Activated CD4-positive, alpha-beta T cell treated with anti-CD3 and anti-CD28 coated beads, Interleukin-2, amount 10 ng/mL, durations not matched to agents 7 days and 5 days (primary cell): ENCODE data around the gene OTX1. TPM values are rescaled to one million over a fixed set of nuclear protein-coding genes. Genes with fewer than 3 reads are reported as not detected.
A peak's percentile ranks its signal among the peaks of the same experiment; 100 is the strongest.
"Not testable (repeated sequence)": the region's sequence is repeated elsewhere in the genome, so short reads cannot be mapped to it uniquely, and the experiment has no call there.

Experiments
- CTCF ChIA-PET: fragments of 350-600 bp; sonication (Branson Sonifier 250); formaldehyde crosslinking; loops from one replicate; lab custom pipeline; 2021; ENCODE audit warnings: antibody characterized with exemption; lab: Charles Lee
- POLR2A ChIA-PET: fragments of 350-600 bp; sonication (Branson Sonifier 250); formaldehyde crosslinking; loops from one replicate; lab custom pipeline; 2021; ENCODE audit warnings: antibody characterized with exemption; lab: Charles Lee
- DNase-seq: peaks from one replicate; pipeline ENCODE4 v3.0.0-alpha.2; 2020
- H3K27ac Mint-ChIP-seq: one replicate; pipeline ENCODE4 v1.8.0; 2021; ENCODE audit warnings: mild to moderate bottlenecking, moderate library complexity, mixed read lengths
- H3K27me3 Mint-ChIP-seq: one replicate; pipeline ENCODE4 v1.8.0; 2021; ENCODE audit warnings: mixed read lengths
- H3K36me3 Mint-ChIP-seq: one replicate; pipeline ENCODE4 v1.8.0; 2021; ENCODE audit warnings: low read depth, mixed read lengths
- H3K4me1 Mint-ChIP-seq: one replicate; pipeline ENCODE4 v1.8.0; 2021; ENCODE audit warnings: mixed read lengths
- H3K4me3 Mint-ChIP-seq: one replicate; pipeline ENCODE4 v1.8.0; 2021; ENCODE audit warnings: mild to moderate bottlenecking, moderate library complexity, mixed read lengths
- H3K9me3 Mint-ChIP-seq: one replicate; pipeline ENCODE4 v1.8.0; 2021; ENCODE audit warnings: mixed read lengths
- total RNA-seq, 2 experiments: library from RNA; stranded (reverse); gene quantifications; one replicate each; pipeline ENCODE4 v1.2.3, GENCODE V29; 2021

The OTX1 gene
- total RNA-seq, result not detected

- Mint-ChIP-seq H3K27ac (peak within 1 kb of the TSS; percentile 65), H3K4me1 (peaks cover 52% of the 10 kb centered on the region), H3K9me3 (no peaks in the 10 kb centered on the region), H3K36me3 (peaks cover under 1% of the 10 kb centered on the region), H3K4me3 (peak within 1 kb of the TSS; percentile 77), H3K27me3 (peaks cover 87% of the 10 kb centered on the region)
- ChIA-PET POLR2A (no interaction called here), CTCF (no interaction called here)
- DNase-seq, result peak; percentile 60
Observed at GRCh38 chr2:63050334-63051041, at the start of gene OTX1. TSS of gene OTX1 (plus strand) at chr2:63050830. CDS start at chr2:63052991, 2,161 bp downstream.

- H3K36me3 Mint-ChIP-seq, result peaks cover 5% of the 10 kb centered on the region
- H3K9me3 Mint-ChIP-seq, result no peaks in the 10 kb centered on the region
- no peak overlapping the region for H3K4me3 Mint-ChIP-seq
- CTCF ChIA-PET, result no interaction called here
- H3K27me3 Mint-ChIP-seq, result no peaks in the 10 kb centered on the region
- POLR2A ChIA-PET, result no interaction called here
- no peak for DNase-seq
- H3K27ac Mint-ChIP-seq, result no peak overlapping the region
- H3K4me1 Mint-ChIP-seq, result no peaks in the 10 kb centered on the region
Observed at GRCh38 chr2:63001576-63001975, 49.1 kb upstream of the OTX1 start.

GRCh38 chr2:63003351-63003750 is 47.3 kb upstream of the OTX1 start:
- Mint-ChIP-seq H3K36me3 (no peaks in the 10 kb centered on the region), H3K27ac (no peak overlapping the region), H3K9me3 (no peaks in the 10 kb centered on the region), H3K27me3 (no peaks in the 10 kb centered on the region), H3K4me1 (no peaks in the 10 kb centered on the region), H3K4me3 (no peak overlapping the region)
- DNase-seq, result no peak
- ChIA-PET POLR2A (no interaction called here), CTCF (no interaction called here)

GRCh38 chr2:63007813-63008458 is 42.7 kb upstream of the OTX1 start:
- Mint-ChIP-seq H3K4me3 (no peak overlapping the region), H3K27ac (no peak overlapping the region), H3K9me3 (no peaks in the 10 kb centered on the region), H3K36me3 (no peaks in the 10 kb centered on the region), H3K27me3 (no peaks in the 10 kb centered on the region), H3K4me1 (no peaks in the 10 kb centered on the region)
- DNase-seq, result no peak
- POLR2A ChIA-PET, result no interaction called here
- CTCF ChIA-PET, result no interaction called here

GRCh38 chr2:63008838-63009237 is 41.8 kb upstream of the OTX1 start:
- CTCF ChIA-PET, result no interaction called here
- Mint-ChIP-seq H3K4me1 (no peaks in the 10 kb centered on the region), H3K9me3 (no peaks in the 10 kb centered on the region), H3K27me3 (no peaks in the 10 kb centered on the region), H3K4me3 (no peak overlapping the region), H3K36me3 (no peaks in the 10 kb centered on the region), H3K27ac (no peak overlapping the region)
- no peak for DNase-seq
- POLR2A ChIA-PET, result no interaction called here

- H3K36me3 Mint-ChIP-seq, result no peaks in the 10 kb centered on the region
- no peaks in the 10 kb centered on the region for H3K4me1 Mint-ChIP-seq
- H3K9me3 Mint-ChIP-seq, result no peaks in the 10 kb centered on the region
- ChIA-PET CTCF (interaction anchor here (0.5 kb wide), 1 partner anchor 11 kb away, joined by 3 read pairs; no protein-coding TSS in a partner anchor), POLR2A (no interaction called here)
- no peak overlapping the region for H3K27ac Mint-ChIP-seq
- no peak for DNase-seq
- no peak overlapping the region for H3K4me3 Mint-ChIP-seq
- no peaks in the 10 kb centered on the region for H3K27me3 Mint-ChIP-seq
Observed at GRCh38 chr2:63009490-63009889, 41.1 kb upstream of the OTX1 start.

DNA sequence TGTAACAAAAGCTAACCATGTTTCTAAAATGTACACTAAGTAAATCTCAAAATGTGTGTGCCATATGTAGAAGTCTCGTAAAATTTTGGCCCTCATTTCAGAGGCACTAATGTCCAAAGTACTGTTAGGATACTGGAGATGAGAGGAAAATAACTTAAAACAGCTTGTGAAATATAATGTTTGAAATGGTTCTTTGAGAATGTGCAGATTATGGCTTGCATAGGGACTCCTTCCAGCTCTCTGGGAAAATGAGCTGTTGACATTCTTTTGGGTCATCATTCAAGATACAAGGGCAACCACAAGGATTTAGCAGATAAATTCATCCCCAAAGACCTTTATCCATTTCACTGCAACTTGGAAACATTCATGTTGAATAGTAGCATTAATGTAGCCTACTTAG is 38.1 kb upstream of the OTX1 start:
- Mint-ChIP-seq H3K36me3 (no peaks in the 10 kb centered on the region), H3K27ac (no peak overlapping the region), H3K27me3 (no peaks in the 10 kb centered on the region), H3K4me3 (no peak overlapping the region), H3K4me1 (no peaks in the 10 kb centered on the region), H3K9me3 (no peaks in the 10 kb centered on the region)
- ChIA-PET CTCF (interaction anchor here (1.3 kb wide), 1 partner anchor 20 kb away, joined by 3 read pairs; no protein-coding TSS in a partner anchor), POLR2A (no interaction called here)
- no peak for DNase-seq

DNA sequence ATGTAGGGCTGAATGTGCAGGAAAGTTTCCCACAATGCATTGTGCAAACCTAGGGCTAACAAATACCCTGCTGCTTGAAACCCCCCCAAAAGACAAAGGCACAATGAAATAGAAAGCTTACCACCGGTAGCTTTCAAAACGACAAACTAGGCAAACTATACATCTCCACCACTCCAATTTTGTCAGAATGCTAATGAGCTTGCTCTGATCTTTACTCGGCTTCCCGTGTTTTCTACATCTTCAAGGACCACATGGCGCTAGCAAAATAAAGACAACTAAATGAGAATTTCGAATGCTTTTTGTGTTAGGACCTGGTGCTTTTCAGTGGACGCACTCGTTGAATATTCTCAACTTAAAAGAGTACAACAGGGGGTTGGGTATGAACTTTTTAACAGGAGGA is 37.2 kb upstream of the OTX1 start:
- no peak for DNase-seq
- Mint-ChIP-seq H3K4me3 (no peak overlapping the region), H3K4me1 (no peaks in the 10 kb centered on the region), H3K9me3 (no peaks in the 10 kb centered on the region), H3K27ac (no peak overlapping the region), H3K36me3 (no peaks in the 10 kb centered on the region), H3K27me3 (no peaks in the 10 kb centered on the region)
- ChIA-PET CTCF (no interaction called here), POLR2A (no interaction called here)

- Mint-ChIP-seq H3K27ac (no peak overlapping the region), H3K4me1 (no peaks in the 10 kb centered on the region), H3K4me3 (no peak overlapping the region), H3K9me3 (no peaks in the 10 kb centered on the region), H3K36me3 (no peaks in the 10 kb centered on the region), H3K27me3 (no peaks in the 10 kb centered on the region)
- ChIA-PET POLR2A (no interaction called here), CTCF (no interaction called here)
- no peak for DNase-seq
Observed at GRCh38 chr2:63015389-63015788, 35.2 kb upstream of the OTX1 start.

- Mint-ChIP-seq H3K4me1 (no peaks in the 10 kb centered on the region), H3K27me3 (no peaks in the 10 kb centered on the region), H3K4me3 (no peak overlapping the region), H3K9me3 (no peaks in the 10 kb centered on the region), H3K27ac (no peak overlapping the region), H3K36me3 (no peaks in the 10 kb centered on the region)
- ChIA-PET POLR2A (no interaction called here), CTCF (no interaction called here)
- no peak for DNase-seq
Observed at GRCh38 chr2:63018439-63018838, 32.2 kb upstream of the OTX1 start.

DNA sequence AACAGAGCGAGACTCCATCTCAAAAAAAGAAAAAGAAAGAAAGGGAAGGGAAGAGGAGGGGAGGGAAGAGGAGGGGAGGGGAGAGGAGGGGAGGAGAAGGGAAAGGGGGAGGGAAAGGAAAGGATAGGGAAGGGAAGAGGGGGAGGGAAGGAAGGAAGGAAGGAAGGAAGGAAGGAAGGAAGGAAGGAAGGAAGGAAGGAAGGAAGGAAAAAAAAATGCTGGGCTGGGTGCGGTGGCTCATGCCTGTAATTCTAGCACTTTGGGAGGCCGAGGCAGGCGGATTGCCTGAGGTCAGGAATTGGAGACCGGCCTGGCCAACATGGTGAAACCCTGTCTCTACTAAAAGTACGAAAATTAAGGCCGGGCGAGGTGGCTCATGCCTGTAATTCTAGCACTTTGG is 30.9 kb upstream of the OTX1 start:
- H3K4me1 Mint-ChIP-seq, CTCF ChIA-PET, POLR2A ChIA-PET, DNase-seq, H3K27me3 Mint-ChIP-seq, H3K27ac Mint-ChIP-seq, H3K9me3 Mint-ChIP-seq, H3K4me3 Mint-ChIP-seq, H3K36me3 Mint-ChIP-seq: not testable (repeated sequence)

DNA sequence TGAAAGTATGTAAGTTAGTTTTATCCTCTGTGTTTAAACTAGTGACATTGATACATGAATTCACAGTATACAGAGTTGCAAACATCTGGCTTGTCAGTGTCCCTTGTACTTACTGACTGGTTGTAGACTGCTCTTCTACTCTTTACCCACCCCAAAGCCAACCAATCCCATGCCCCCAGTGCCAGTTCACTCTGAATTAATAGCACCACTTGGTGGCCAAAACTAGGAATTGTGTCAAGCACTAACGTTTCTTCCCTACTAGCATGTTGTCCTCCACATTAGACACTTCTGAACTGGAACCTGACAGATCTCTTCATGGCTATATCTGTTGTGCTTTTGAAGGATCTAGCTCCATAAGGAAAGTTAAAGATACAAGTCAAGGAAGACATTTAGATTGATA is 27.2 kb upstream of the OTX1 start:
- peak; percentile 9 for DNase-seq
- Mint-ChIP-seq H3K9me3 (no peaks in the 10 kb centered on the region), H3K27me3 (no peaks in the 10 kb centered on the region), H3K36me3 (no peaks in the 10 kb centered on the region), H3K27ac (no peak overlapping the region), H3K4me3 (no peak overlapping the region), H3K4me1 (no peaks in the 10 kb centered on the region)
- ChIA-PET CTCF (no interaction called here), POLR2A (no interaction called here)

DNA sequence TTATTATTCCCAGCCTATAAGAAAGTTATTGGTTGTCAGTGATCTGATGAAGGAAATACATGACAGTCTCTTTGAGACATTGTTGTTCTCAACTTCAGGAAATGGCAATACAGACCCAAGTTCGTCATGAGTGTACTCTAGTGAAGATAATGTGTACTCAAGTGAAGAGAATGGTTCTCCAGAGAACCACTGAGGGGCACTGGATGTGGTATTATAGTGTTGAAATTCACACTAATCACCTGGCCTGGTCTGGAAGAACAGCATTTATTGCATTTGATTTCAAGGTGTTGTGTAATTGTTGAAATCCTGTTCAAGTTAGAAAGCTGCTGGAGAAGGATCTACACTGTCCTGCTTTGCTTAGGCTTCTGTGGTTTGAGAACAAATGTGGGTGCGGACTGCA is 23.4 kb upstream of the OTX1 start:
- Mint-ChIP-seq H3K4me3 (no peak overlapping the region), H3K36me3 (no peaks in the 10 kb centered on the region), H3K27me3 (no peaks in the 10 kb centered on the region), H3K9me3 (no peaks in the 10 kb centered on the region), H3K27ac (no peak overlapping the region), H3K4me1 (no peaks in the 10 kb centered on the region)
- ChIA-PET POLR2A (no interaction called here), CTCF (interaction anchor here (0.6 kb wide), 1 partner anchor 158 kb away, joined by 3 read pairs; no protein-coding TSS in a partner anchor)
- DNase-seq, result no peak
